HEK293 (cell line): Measurements from ENCODE around the gene TAF1B.

Source experiments
- CTCF ChIP-seq: fragments of 450-650 bp; formaldehyde crosslinking; IDR thresholded peaks from 2 replicates; pipeline ENCODE4 v1.5.1; 2016; ENCODE audit warnings: missing biosample characterization, missing genetic modification characterization
- GLIS1 ChIP-seq: fragments of 450-650 bp; formaldehyde crosslinking; IDR thresholded peaks from 2 replicates; pipeline ENCODE4 v1.5.1; 2016; ENCODE audit warnings: missing biosample characterization, missing genetic modification characterization
- KLF16 ChIP-seq: fragments of 450-650 bp; formaldehyde crosslinking; IDR thresholded peaks from 2 replicates; pipeline ENCODE4 v1.5.1; 2017; ENCODE audit warnings: missing biosample characterization, missing genetic modification characterization
- SALL2 ChIP-seq: fragments of 450-650 bp; formaldehyde crosslinking; IDR thresholded peaks from 2 replicates; pipeline ENCODE4 v1.5.0; 2017; ENCODE audit warnings: missing biosample characterization, mild to moderate bottlenecking, missing genetic modification characterization, borderline replicate concordance
- ZSCAN5A ChIP-seq: fragments of 450-650 bp; formaldehyde crosslinking; IDR thresholded peaks from 2 replicates; pipeline ENCODE4 v1.5.1; 2016; ENCODE audit warnings: missing biosample characterization, missing genetic modification characterization

DNA sequence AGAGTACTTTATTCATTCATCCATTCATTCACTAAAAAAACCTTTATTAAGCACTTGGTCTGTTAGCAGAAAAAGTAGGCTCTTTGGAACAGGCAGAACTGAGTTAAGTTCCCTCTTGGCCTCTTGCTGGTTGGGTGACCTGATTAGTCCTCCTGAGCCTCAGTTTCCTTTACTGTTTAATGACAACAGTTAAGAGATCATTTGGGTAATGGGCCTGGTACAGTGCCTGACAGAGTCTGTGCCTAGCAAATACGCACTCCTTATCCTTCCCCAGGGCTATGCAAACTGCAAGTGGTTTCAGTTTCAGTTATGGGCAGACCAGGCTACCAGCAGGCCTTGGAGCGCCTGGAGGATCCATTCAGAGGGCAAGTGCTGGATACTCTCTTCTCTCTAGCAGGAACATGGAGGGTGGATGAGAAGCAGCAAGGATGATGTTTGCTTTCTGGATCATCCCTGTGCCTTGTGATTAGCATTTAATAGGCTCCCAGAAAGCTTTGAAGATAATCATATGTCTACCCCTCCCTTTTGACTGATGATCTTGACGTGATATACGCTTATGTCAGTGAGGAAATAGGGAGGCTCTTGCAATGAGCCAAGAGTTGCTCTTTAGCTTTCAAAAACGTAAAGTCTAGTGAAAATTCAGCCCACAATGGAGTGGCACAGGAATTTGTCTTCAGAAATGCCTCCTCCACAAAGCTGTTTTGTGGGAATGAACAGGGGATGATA, 12.4 kb upstream of the TAF1B start:
- TF ChIP-seq CTCF (no peak), GLIS1 (tag by site-specific recombination) (no peak), ZSCAN5A (tag by site-specific recombination) (no peak), KLF16 (no peak), SALL2 (no peak)
